ENCODE measurements around the gene USH2A.
"Not testable (repeated sequence)": the region's sequence is repeated elsewhere in the genome, so short reads cannot be mapped to it uniquely, and the experiment has no call there.

USH2A gene

GRCh38 chr1:216032961-216033614 lies 390.2 kb downstream of the USH2A start:
- DNase-seq: no peak

DNA sequence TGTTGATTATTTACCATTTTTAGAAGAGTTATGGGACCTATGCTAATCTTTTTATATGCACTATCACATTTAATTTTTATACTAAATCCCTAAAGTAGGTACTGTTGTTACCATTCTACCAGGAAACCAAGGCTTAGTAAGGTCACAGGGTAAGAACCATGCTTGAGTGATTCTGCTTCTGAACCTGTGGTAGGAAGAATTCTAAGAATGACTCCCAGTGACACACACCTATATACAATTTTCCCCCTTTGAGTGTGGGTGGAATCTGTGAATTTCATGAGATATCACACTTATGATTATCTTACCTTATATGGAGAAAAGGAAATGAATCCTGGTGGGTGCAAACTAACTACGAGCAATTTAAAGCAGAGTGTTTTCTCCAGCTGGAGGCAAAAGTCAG lies 391.0 kb downstream of the USH2A start:
- no peak for DNase-seq

GRCh38 chr1:216028631-216029030 lies 394.6 kb downstream of the USH2A start:
- no peak for DNase-seq

DNA sequence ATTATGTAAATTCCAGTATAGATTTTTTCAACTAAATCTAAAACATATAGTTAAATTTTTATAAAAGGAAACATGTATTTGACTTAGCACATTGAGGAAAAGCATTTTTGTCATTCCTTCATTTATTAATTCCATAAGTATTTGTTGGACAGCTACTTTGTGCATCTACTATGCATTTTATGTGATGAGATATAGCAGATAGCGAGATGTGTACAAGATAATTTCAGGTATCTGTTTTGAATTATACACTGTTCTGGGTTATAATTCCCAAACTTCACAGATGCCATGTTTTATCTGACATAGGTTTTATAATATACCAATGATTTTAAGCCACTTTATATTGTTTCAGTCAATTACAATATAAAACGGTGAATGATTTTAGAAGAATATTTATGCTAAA lies 398.7 kb downstream of the USH2A start:
- no peak for DNase-seq

DNA sequence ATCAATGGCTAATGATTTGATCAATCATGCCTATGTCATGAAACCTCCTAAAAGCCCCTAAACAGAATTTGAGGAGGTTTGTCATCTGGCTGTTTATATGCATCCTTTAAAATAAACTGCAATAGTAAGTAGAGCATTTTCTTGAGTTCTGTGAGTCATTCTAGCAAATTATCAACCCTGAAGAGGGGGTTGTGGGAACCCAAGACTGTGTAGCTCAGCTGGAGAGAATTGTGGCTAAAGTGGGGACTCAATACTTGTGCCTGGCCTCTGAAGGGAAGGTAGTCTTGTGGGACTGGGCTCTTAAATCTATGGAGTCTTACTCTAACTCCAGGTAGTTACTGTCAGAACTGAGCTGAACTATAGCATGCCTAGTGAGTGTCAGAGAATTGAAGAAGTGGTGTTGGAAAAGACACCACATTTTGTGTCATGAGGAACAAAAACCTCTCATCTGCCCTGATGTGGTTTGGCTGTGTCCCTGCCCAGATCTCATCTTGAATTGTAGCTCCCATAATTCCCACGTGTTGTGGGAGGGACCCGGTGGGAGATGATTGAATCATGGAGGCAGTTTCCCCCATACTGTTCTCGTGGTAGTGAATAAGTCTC lies 402.4 kb downstream of the USH2A start:
- no peak for DNase-seq

DNA sequence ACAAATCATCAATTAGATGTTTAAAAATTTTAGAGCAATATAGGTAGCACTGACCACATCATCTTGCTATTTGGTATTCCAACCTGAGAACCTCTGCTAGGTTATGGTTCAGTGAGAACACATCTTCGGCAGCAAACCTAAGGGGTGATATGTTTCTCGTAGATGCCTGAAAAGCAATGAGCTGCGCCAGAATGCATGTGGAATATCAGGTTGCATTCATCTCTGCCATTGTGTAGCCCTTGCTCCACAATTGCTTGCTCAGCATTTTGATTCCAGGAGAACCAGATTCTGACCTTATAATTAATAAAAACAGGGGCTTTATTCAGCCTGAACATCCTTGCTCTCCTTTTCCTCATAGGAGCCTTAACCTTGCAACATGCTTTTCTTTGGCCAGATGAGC lies 408.1 kb downstream of the USH2A start:
- no peak for DNase-seq

GRCh38 chr1:216014086-216014485 lies 409.2 kb downstream of the USH2A start:
- no peak for DNase-seq

DNA sequence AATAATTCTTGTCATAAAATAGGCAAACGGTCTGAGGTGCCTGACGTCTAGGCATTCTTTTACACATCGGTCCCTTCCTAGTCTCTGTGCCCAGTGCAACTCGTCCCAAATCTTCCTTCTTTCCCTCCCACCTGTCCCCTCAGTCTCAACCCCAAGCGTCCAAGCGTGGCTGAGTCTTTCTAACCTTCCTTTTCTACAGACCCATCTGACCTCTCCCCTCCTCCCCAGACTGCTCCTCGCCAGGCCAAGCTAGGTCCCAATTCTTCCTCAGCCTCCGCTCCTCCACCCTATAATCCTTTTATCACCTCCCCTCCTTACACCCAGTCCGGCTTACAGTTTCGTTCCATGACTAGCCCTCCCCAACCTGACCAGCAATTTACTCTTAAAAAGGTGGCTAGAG lies 413.8 kb downstream of the USH2A start:
- DNase-seq: not testable (repeated sequence)

DNA sequence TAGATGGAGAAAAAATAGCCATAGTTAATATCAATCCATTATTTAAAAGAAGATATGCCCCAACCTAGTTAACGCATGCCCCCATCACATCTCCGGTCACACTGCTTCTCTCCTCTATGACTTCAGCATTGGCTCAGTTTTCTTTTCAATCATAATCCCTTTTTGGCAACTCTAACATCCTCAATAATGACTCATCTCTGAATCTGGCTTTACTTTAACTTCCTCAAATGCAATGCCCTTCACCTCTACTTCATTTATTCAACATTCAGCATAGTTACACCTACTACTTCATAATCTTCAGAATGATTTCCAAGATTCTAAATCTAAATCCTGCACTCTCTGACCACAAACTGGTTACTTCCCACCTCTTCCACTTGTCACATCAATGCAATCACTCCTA lies 417.3 kb downstream of the USH2A start:
- no peak for DNase-seq

DNA sequence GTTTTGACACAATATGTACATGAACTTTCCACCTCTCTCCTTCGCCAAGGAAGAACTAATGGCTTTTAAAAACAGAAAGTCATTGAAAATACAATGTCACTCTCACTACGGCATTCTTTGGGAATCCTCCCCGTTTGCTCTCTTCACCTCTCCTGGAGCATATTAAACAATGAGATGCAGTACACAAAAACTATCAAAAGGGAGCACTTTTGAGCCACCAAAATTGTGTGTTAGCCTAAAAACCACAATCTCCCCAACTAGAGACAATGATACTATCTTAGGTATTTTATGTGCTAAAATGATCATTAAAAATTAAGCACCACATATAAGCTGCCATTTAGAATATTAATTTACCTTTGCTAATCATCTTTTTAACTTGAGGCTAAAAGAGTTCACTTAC lies 430.6 kb downstream of the USH2A start:
- DNase-seq: peak; percentile 62

DNA sequence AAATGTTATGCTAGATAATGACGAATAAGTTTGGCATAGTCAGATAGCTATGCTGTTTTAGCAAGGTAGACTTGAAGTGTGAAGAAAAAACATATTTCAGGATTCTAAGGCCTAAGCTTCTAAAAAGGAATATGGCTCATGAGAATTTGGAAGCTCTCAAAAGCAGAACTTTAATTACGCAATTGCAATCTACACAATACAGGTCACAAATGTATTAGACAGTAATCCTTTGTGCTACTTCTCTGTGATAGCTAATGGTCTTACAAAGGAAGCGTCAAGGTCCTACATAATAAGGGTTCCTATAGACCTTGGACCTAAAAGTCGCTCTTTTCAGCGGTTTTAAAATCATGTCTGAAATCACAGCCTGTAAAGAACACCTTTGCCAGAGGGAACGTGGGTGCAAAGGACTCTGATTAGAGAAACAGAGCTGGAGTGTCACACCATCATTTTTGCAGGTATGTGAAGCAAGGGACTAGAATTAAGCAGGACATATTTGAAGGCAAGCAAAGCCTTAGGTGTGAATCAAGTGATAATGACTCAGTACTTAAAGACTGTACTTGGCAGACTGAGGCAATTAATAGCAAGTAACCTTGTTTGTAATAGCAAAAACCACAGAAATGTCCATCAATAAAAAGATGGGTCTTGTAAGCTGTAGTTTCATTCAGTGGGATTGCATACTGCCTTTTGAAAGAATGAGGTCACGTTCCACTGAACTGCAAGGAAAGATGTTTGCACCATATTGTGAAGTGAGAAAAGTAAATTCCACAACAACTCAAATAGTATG lies 436.0 kb downstream of the USH2A start:
- DNase-seq: no peak

GRCh38 chr1:215986401-215986800 lies 436.8 kb downstream of the USH2A start:
- DNase-seq: no peak

- DNase-seq: no peak
These were observed 439.6 kb downstream of the USH2A start for GRCh38 chr1:215983680-215984079.

DNA sequence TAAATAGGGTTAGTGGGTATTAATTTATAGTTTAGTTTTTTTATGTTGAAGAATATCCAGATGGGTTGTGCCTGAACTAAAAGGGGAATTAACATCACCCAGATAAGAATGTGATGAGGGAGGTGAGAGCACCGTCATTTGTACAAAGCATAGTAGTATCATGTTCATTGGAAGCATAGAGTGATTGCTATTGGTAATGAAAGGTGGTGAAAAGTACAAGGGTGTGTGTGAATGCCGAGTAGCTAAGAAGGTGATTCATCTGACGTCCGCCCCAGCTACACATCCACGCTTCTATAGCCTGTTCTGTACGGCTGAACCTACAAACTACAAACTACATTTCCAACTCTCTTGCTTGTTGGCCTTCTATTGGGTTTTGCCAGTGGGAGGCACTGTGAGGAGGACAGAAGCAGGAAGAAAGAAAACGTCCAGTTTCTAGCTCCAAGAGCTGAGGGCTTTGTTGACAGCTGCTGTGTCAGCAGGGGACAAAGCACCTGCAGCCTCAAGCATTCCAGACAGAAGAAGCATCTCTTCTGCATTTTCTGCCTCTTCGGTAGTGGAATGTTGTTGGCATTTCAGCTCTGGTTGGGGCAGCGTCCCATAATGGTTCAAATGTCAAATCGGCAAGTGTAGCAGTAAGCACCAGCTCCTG lies 451.3 kb downstream of the USH2A start:
- DNase-seq: no peak

DNA sequence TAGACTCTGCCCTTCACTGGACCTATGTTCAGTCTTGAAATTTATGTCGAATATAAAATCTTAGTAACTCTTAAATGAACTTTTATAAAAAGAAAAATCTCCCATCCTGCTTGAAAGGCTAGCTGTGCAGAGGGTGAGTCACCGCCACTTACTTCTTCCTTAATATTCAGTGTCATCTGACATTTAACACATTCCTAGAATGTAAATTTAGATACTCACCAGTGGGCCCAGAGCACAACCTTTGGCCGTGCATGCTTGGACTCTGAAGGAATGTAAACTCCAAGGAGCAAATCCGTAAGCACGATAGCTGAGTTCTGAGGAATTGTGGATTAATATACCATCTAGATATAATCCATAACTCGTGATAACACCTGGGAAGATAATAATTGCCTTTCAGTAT lies 452.8 kb downstream of the USH2A start:
- no peak for DNase-seq

- DNase-seq: no peak
These were observed 459.6 kb downstream of the USH2A start for GRCh38 chr1:215963621-215964020.

DNA sequence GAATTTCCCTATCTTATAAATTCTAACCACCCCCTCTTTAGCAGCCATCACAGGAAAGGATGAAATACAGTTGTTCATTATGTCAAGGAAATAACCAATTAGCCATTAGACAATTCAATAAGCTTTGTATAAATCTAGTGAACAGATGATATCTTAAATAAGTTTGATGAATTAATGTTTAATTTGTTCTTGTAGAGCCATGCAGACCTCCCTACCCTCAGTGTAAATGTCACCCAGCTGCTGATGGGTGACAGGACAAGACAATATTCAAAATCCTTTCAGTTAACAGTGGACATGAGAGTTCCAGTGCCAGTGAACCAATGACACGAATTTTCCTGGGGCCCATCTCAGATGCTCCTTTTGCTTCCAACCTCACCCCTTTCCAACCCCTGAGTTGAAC lies 460.2 kb downstream of the USH2A start:
- DNase-seq: no peak

- no peak for DNase-seq
These were observed 464.4 kb downstream of the USH2A start for GRCh38 chr1:215958841-215959240.

- DNase-seq: peak; percentile 38
These were observed 465.6 kb downstream of the USH2A start for GRCh38 chr1:215957663-215958062.

GRCh38 chr1:215932558-215932957 lies 490.7 kb downstream of the USH2A start:
- DNase-seq: no peak

GRCh38 chr1:215926670-215927069 lies 496.6 kb downstream of the USH2A start:
- no peak for DNase-seq

- no peak for DNase-seq
These were observed 500.0 kb downstream of the USH2A start for GRCh38 chr1:215923129-215923824.

GRCh38 chr1:215911406-215911968 lies 511.8 kb downstream of the USH2A start:
- DNase-seq: no peak
